ENCODE data around the gene EVL. TPM values are rescaled to one million over a fixed set of nuclear protein-coding genes. Genes with fewer than 3 reads are reported as not detected.

Gene EVL
- total and polyA plus RNA-seq, 2 donors (not counting 1 experiment from before 2014, with no cell fraction given), result 23.5 to 28.1 TPM

DNA sequence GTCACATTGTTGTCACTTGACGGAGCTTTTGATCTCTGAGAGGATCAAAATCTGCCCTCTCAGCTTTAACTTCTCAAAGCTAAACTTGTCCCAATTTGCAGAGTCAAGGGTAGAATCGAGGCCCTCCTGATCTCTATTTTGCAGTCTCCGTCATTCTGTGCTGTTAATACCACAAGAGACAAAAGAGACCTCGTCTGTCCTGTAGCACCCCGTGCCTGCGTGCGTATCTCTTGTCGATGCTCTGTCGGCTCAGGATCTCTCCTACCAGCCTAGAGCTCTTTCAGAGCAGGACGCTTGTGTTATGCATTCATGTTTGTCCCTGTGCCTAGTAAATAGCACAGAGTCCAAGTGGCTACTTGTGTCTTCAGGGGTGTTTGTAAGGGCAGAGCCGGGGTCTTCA lies 5.1 kb downstream of the EVL start:
- no peaks in the 10 kb centered on the region for H3K36me3 ChIP-seq (ENCODE audit: control insufficient read depth, insufficient read depth, low read length)
- no peak overlapping the region for H3K4me2 ChIP-seq (ENCODE audit: extremely low read depth, insufficient read depth, low read length)
- H3K79me2 ChIP-seq (ENCODE audit: control insufficient read depth, insufficient read depth, low read length), result no peaks in the 10 kb centered on the region
- no peaks in the 10 kb centered on the region for H4K20me1 ChIP-seq (ENCODE audit: control insufficient read depth, extremely low read depth, insufficient read depth, low read length)
- H3K27ac ChIP-seq (ENCODE audit: insufficient read depth, low read length), result no peak overlapping the region
- H3K4me3 ChIP-seq (replicated peaks in 1 of 4; ENCODE audit: control extremely low read depth in 1 of 4, insufficient read depth in 1 of 4, low read depth in 3 of 4, low read length in 4 of 4), result no peak overlapping the region
- no peaks in the 10 kb centered on the region for H3K27me3 ChIP-seq (ENCODE audit: control insufficient read depth, insufficient read depth, low read length)
- TF ChIP-seq, protein P1, sequence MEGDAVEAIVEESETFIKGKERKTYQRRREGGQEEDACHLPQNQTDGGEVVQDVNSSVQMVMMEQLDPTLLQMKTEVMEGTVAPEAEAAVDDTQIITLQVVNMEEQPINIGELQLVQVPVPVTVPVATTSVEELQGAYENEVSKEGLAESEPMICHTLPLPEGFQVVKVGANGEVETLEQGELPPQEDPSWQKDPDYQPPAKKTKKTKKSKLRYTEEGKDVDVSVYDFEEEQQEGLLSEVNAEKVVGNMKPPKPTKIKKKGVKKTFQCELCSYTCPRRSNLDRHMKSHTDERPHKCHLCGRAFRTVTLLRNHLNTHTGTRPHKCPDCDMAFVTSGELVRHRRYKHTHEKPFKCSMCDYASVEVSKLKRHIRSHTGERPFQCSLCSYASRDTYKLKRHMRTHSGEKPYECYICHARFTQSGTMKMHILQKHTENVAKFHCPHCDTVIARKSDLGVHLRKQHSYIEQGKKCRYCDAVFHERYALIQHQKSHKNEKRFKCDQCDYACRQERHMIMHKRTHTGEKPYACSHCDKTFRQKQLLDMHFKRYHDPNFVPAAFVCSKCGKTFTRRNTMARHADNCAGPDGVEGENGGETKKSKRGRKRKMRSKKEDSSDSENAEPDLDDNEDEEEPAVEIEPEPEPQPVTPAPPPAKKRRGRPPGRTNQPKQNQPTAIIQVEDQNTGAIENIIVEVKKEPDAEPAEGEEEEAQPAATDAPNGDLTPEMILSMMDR (conservative IDR thresholded peaks at IDR 0.05 in 1 of 2, IDR thresholded peaks at IDR 0.05 in 1 of 2; ENCODE audit: low read depth in 1 of 2, low read length in 2 of 2), result no peak
- TF ChIP-seq EZH2 (IDR thresholded peaks at IDR 0.05; ENCODE audit: low read length, missing control alignments), result no peak
- H2AFZ ChIP-seq (ENCODE audit: low read length), result no peak overlapping the region
- H3K9me3 ChIP-seq (ENCODE audit: control insufficient read depth, insufficient read depth, low read depth, low read length), result no peaks in the 10 kb centered on the region
- no peak overlapping the region for H3K9ac ChIP-seq (ENCODE audit: insufficient read depth, low read length)
- peaks cover 2% of the 10 kb centered on the region for H3K4me1 ChIP-seq (ENCODE audit: control insufficient read depth, extremely low read depth, insufficient read depth, low read length)
- DNase-seq (ENCODE audit: low read depth in 2 of 2), result no peak

DNA sequence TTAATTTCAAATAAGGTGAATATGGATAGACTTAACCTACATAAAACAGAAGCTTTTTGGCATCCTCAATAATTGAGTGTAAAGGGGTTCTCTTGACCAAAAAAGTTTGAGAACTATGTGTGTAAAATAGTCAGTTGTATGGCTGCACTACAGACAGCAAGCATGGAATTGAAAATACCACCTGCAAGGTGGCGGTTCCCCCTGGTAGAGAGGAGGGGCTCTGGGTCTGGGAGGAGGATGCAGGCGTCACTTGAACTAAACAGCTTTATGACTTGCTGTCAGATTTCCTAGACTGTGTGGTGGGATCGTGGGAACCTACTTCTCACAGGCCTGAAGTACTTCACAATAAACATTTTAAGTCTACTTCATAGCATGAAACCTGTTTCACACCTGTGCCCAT lies 6.3 kb downstream of the EVL start:
- no peak overlapping the region for H3K4me2 ChIP-seq (ENCODE audit: extremely low read depth, insufficient read depth, low read length)
- no peaks in the 10 kb centered on the region for H3K79me2 ChIP-seq (ENCODE audit: control insufficient read depth, insufficient read depth, low read length)
- no peaks in the 10 kb centered on the region for H3K27me3 ChIP-seq (ENCODE audit: control insufficient read depth, insufficient read depth, low read length)
- H2AFZ ChIP-seq (ENCODE audit: low read length), result no peak overlapping the region
- H3K36me3 ChIP-seq (ENCODE audit: control insufficient read depth, insufficient read depth, low read length), result no peaks in the 10 kb centered on the region
- no peak overlapping the region for H3K4me3 ChIP-seq (replicated peaks in 1 of 4; ENCODE audit: control extremely low read depth in 1 of 4, insufficient read depth in 1 of 4, low read depth in 3 of 4, low read length in 4 of 4)
- no peaks in the 10 kb centered on the region for H3K9me3 ChIP-seq (ENCODE audit: control insufficient read depth, insufficient read depth, low read depth, low read length)
- TF ChIP-seq, protein P1 (conservative IDR thresholded peaks at IDR 0.05 in 1 of 2, IDR thresholded peaks at IDR 0.05 in 1 of 2; ENCODE audit: low read depth in 1 of 2, low read length in 2 of 2), result no peak
- TF ChIP-seq EZH2 (IDR thresholded peaks at IDR 0.05; ENCODE audit: low read length, missing control alignments), result no peak
- H3K27ac ChIP-seq (ENCODE audit: insufficient read depth, low read length), result no peak overlapping the region
- no peak for DNase-seq (ENCODE audit: low read depth in 2 of 2)
- peaks cover 5% of the 10 kb centered on the region for H3K4me1 ChIP-seq (ENCODE audit: control insufficient read depth, extremely low read depth, insufficient read depth, low read length)
- H4K20me1 ChIP-seq (ENCODE audit: control insufficient read depth, extremely low read depth, insufficient read depth, low read length), result no peaks in the 10 kb centered on the region
- H3K9ac ChIP-seq (ENCODE audit: insufficient read depth, low read length), result no peak overlapping the region

DNA sequence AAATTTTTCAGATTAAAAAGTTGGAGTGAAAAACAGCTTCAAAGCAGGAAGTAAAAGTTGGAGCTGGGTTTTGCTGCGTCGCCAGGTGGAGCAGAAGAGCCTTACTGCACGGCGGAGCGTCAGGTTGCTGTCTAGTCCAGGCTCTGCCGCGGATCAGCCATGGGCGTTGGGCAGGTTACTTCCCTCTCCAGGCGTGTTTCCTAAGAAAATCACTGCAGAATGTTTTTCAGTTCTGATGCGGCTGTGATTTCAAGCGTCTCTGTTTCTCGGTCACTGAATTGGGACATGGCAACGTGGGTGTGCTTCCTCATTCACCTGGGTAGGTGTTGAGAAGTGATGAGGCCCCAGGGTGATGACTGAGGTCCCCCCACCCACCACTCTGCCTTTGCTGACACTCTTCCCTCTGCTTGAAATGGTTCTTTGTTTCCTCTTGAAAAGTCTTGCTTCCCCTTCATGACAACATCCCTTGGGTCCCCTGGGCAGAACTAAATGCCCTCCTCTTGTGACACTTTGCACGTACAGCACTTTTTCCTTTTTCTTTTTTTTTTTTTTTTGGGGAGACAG lies 7.6 kb downstream of the EVL start:
- Histone ChIP-seq H3K27me3 (ENCODE audit: control insufficient read depth, insufficient read depth, low read length) (no peaks in the 10 kb centered on the region), H4K20me1 (ENCODE audit: control insufficient read depth, extremely low read depth, insufficient read depth, low read length) (no peaks in the 10 kb centered on the region)

More for the DNA sequence above, 7.6 kb downstream of the EVL start:
- Histone ChIP-seq H2AFZ (ENCODE audit: low read length) (no peak overlapping the region), H3K9me3 (ENCODE audit: control insufficient read depth, insufficient read depth, low read depth, low read length) (no peaks in the 10 kb centered on the region), H3K4me3 (replicated peaks in 1 of 4; ENCODE audit: control extremely low read depth in 1 of 4, insufficient read depth in 1 of 4, low read depth in 3 of 4, low read length in 4 of 4) (no peak overlapping the region), H3K9ac (ENCODE audit: insufficient read depth, low read length) (no peak overlapping the region), H3K36me3 (ENCODE audit: control insufficient read depth, insufficient read depth, low read length) (no peaks in the 10 kb centered on the region), H3K79me2 (ENCODE audit: control insufficient read depth, insufficient read depth, low read length) (no peaks in the 10 kb centered on the region), H3K4me2 (ENCODE audit: extremely low read depth, insufficient read depth, low read length) (no peak overlapping the region), H3K4me1 (ENCODE audit: control insufficient read depth, extremely low read depth, insufficient read depth, low read length) (peaks cover 7% of the 10 kb centered on the region), H3K27ac (ENCODE audit: insufficient read depth, low read length) (no peak overlapping the region)
- DNase-seq (ENCODE audit: low read depth in 2 of 2), result no peak
- TF ChIP-seq EZH2 (IDR thresholded peaks at IDR 0.05; ENCODE audit: low read length, missing control alignments), result no peak
- TF ChIP-seq, protein P1 (conservative IDR thresholded peaks at IDR 0.05 in 1 of 2, IDR thresholded peaks at IDR 0.05 in 1 of 2; ENCODE audit: low read depth in 1 of 2, low read length in 2 of 2), result no peak

Measured in fibroblast of lung (primary cell).